HG02938 (cell line): ENCODE data around the gene GPR135.
A peak's percentile ranks its signal among the peaks of the same experiment; 100 is the strongest.

ENCODE experiments used
- ATAC-seq: cut with Tn5 transposase; IDR thresholded peaks from one replicate; pipeline ENCODE4 v1.9.1; 2021; ENCODE audit warnings: mild to moderate bottlenecking, moderate library complexity; ENCODE audit not compliant: unreplicated experiment

Gene GPR135, protein sequence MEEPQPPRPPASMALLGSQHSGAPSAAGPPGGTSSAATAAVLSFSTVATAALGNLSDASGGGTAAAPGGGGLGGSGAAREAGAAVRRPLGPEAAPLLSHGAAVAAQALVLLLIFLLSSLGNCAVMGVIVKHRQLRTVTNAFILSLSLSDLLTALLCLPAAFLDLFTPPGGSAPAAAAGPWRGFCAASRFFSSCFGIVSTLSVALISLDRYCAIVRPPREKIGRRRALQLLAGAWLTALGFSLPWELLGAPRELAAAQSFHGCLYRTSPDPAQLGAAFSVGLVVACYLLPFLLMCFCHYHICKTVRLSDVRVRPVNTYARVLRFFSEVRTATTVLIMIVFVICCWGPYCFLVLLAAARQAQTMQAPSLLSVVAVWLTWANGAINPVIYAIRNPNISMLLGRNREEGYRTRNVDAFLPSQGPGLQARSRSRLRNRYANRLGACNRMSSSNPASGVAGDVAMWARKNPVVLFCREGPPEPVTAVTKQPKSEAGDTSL

GRCh38 chr14:59465316-59466135 is at the start of gene GPR135:
TSS of gene GPR135 (minus strand) at chr14:59465380. CDS start at chr14:59465226, 154 bp downstream.
- ATAC-seq, result peak; percentile 31

GRCh38 chr14:59511916-59512575 is 46.9 kb upstream of the GPR135 start:
- no peak for ATAC-seq

- ATAC-seq, result no peak
These were observed 45.8 kb upstream of the GPR135 start for GRCh38 chr14:59510966-59511365.

- no peak for ATAC-seq
These were observed 44.8 kb upstream of the GPR135 start for GRCh38 chr14:59510001-59510400.

DNA sequence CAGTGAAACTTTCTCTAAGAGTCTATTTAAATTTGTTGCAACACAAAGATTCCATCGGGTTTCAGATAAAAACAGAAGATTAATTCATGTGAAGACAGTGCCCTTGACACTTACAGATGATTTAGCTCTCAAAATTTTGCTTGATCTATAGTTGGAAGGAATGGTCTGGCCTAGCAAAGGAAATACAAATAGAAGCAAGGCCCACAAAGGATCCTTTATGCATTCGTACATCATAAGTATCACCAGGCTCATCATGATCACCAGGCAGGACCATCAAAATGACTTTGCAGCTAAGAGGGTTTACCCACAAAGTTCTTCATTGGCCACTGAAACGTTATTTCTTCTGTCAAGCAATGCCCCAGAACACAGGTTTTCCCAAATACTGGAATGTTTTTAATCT is 43.9 kb upstream of the GPR135 start:
- no peak for ATAC-seq

GRCh38 chr14:59507752-59508103 is 42.5 kb upstream of the GPR135 start:
- ATAC-seq, result no peak

GRCh38 chr14:59507063-59507751 is 42.0 kb upstream of the GPR135 start:
- peak; percentile 64 for ATAC-seq

DNA sequence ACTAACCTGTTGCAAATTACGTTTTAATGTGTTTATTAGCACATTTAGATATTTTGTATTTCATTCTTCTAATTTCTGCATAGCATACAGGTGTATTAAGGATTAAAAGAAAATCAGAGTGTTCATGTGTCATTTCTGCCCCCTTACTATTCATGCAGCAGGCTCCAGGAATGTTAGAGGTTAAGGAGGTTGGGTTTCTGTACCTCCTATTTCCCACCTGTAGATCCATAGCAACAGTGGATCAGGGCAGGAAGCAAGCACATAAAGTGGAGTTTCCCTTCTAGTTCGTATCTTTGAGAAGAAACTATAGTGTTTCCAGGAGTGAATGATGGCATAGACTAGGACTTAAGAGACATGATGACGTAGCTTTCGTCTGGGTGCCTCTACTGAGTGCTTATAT is 38.1 kb upstream of the GPR135 start:
- ATAC-seq, result no peak

- ATAC-seq, result no peak
These were observed 35.6 kb upstream of the GPR135 start for GRCh38 chr14:59500732-59501131.

DNA sequence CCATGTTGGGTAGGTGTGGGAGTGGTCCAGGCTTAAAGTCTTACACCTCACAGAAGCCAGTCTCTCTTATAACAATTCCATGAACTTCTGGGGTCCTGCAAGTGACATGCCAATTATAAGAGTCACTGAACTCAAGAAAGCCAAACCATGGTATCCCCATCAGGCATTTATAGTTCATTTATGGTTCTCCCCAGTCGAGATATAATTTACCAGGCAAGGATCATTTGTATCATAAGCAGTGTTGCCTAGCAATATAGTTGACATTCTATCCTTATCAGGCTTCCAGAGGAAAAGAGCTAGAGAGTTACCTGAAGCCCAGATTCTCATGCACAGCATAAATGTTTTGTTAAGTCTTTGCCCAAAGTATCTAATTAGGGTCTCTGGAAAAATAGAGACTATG is 27.2 kb upstream of the GPR135 start:
- no peak for ATAC-seq

GRCh38 chr14:59490756-59491155 is 25.6 kb upstream of the GPR135 start:
- ATAC-seq, result no peak

DNA sequence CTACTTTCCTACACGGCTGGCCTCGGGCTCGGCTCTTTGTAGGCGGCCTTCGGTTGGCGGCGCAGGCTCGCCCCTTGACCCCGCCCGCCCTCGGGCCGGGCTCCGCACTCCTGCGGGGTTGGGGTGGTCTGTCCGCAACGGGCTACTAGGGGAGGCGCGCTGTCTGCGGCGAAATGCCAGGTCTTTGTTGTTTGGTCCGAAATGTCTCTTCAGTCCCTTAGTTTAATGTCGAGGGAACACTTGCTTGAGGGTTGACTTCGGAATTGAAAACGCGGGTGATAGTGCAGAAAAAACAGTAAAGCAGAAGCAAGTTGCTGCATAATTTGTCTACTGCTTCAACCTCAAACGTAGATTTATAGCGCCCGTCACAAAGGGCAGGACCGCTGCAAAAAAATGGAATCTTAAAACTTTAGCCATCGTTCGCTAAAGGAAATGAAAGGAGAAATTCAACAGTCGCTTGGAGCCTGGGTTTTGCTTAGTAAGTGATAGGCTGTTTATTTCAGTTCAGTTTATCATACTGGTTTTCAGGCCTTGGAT is 19.5 kb upstream of the GPR135 start:
- ATAC-seq, result peak; percentile 50

- ATAC-seq, result peak; percentile 84
These were observed 18.8 kb upstream of the GPR135 start, which contains the start of the genes JKAMP and L3HYPDH for GRCh38 chr14:59483819-59484638. TSS of gene JKAMP (plus strand) at chr14:59484517. CDS start at chr14:59484590, 73 bp downstream. TSS of gene L3HYPDH (minus strand) at chr14:59484408. CDS start at chr14:59484316, 92 bp downstream.

DNA sequence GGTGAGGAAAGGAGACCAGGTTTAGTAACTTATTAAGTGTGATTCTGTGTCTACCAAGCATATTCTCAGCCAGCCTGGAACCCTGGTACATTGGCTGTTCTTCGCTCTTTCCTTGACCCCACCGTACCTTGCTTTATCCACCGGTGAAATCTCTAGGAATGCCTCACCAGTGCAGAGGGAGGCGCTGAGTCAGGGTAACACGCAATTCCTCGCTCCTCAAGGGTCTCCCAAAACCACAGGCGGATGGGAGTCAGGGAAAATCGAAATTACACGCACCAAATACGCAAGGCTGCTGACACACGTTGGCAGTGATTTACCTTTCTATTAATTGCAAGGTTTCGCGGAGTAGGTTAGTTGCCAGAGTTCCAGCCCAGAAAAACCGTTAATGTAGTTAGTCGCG is 18.2 kb upstream of the GPR135 start:
- ATAC-seq, result no peak

GRCh38 chr14:59482541-59483331 is 17.6 kb upstream of the GPR135 start:
- no peak for ATAC-seq

DNA sequence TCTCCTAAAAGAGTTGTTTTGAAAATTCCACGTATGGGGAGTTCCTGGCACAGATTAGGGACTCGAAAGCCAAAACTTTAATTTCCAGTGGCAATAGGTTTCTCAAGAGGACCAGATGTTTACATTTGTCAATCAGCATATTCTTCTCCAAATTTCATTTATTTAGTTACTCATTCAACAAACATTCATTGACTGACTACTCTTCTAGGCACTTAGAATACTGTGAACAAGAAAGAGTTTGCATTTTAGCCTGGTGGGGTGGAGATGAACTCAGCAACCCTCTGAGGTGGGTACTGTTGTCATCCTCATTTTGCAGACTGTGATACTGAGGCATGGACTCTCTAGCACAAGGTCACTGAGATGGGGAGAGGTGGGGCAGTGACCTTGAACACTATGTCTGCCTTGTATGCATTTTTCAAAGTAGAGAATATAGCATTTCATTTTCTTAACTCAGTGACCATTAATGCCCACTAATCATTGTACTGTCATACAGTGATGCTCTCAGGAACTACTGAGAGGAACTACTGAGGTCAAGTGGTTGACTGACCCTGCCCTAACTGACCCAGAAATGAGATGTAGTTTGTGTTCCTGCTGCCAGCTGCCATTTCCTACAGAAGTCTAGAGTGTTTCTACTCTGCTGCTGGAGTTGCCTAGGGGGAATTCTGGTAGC is 16.8 kb upstream of the GPR135 start:
- no peak for ATAC-seq

DNA sequence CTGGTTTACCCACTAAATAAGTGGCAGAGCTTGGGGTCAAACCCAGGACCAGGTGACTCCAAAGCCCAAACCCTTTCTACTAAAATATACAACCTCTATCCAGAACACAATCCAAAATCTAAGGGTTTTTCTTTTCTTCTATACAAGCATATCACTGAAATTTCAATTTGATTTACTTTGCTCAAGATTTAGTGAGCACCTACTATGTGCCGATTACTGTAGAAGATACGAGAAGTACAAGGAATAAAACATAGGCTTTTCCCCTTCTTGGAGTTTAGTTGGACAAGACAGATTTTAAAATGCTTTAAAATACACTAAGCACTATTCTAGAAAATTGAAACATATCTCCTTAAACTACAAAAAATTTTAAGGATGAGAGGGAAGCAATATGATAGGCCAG is 16.2 kb upstream of the GPR135 start:
- no peak for ATAC-seq

DNA sequence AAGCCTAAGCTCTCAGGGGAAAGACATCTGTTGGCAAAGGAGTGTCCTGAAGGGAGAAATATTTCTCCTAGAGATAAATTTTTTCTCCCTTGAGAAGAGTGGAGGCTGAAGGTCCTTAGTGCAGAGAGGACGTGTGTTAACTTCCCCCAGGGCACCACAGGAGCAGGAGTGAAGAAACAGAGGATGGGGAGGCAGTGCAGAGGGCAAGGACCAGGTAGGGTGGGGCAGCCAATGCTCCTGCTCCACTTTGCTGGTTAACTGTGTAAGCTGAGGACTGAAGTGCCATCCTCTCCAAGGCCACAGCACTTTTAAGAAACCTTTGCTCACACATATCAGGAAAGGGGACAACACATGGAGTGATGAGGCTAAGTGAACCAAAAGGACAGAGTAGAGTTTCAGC is 15.0 kb upstream of the GPR135 start:
- ATAC-seq, result no peak
